ENCODE measurements around the gene LMF2.

The LMF2 gene

DNA sequence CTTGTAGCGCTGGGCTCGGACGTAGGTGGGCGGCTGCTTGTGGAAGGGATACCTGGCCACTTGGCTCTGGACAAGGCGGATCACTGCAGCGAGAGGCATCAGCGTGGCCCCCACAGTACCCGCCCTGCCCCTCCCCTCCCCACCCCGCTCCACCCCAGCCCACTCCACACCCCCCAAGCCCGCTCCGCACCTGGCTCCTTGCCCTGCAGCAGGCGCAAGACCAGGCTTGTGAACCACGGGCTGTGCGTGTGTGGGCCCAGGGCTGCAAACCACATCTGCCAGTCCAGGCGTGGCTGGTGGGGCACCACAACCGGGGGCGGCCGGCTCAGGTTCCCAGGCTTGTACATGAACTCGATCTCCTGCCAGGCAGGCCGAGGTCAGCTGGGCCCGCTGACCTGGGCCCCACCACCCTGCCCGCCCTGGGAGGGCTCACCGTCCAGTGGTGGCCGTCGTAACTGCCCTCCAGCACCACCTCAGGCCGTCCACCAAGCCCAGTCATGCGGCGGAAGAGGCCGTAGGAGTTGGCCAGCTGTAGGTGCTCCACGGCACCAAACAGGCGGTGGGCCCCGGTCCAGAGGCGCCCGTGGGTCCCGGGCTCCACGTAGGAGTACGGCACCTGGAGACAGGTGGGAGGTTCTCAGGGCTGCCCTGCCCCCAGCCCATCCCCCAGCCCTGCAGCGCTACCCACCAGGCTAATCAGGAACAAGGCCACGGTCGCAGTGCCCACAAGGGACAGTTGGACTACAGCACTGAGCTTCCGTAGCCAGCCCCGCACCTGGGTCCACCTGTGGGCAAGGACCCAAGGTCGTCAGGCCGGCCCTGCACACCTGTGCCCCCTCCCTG lies 2.9 kb downstream of the LMF2 start:
- no peak for DNase-seq (ENCODE audit: low spot score)
- no peak for FAIRE-seq

DNA sequence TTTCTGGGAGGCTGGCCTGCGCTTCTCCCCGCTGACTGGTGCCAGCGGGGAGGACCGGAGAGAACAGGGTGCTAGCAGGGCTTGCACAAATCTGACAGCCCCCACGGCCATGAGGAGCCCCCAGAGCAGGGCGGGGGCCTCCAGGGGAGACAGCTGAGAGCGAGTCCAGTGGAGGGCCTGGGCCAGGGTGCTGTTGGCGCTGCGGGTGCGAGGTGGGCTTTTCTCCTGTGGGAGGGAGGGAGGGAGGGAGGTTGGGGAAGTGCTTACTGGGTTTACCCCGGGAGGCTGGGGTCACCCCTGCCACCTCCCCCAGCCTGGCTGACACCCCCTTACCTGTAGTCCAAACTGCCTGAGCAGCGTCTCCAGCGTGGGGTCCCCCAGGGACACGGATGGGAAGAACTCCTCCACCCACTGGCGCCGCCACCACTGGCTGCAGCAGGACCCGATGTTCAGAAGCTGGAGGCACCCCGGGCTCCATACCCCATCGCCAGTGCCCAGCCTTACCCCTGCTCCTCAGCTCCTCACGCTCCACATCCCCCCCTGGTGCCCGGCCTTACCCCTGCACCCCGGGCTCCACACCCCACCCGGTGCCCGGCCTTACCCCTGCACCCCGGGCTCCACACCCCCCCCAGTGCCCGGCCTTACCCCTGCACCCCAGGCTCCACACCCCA lies 3.9 kb downstream of the LMF2 start:
- DNase-seq (ENCODE audit: low spot score) (no peak), FAIRE-seq (no peak)

DNA sequence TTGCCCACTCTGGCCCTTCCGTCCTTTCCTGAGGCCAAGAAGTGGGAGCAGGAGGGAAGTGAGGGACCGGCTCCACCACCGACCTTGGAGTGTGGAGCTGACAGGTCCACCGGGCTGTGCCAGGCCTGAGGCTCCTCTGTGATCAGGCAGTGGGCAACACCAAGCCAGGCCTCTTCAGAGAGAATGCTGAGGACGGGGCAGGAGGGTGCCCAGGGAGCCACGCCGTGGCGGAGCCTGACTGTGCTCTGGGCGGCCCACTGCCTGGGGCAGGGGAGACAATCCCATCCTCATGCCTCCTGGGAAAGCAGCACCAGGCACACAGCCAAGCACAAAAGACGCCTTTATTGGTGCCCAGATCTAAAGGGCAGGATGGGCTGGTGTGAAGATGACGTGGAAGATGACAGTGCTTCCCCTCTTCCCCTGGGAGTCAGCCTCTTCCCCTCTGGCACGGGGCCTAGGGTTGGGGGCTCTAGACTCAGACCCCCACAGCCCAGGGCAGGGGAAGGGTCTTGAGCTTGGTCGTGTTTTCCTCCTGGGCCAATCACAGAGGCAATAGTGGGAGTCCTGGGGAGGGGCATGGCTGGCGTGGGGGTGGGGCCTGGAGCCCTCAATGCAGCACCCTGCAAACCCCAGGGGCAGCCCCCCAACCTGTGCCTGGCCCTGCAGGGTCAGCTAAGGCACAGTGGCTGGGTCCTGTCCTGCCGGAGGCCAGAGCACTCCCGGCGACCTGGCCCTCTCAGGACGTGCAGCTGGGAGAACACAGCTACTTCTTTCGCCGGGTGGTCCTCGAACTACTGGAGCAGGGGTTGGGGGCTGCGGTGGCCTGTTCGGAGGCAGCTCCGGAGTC lies 4.7 kb downstream of the LMF2 start:
- no peak for DNase-seq (ENCODE audit: low spot score)
- FAIRE-seq: no peak

DNA sequence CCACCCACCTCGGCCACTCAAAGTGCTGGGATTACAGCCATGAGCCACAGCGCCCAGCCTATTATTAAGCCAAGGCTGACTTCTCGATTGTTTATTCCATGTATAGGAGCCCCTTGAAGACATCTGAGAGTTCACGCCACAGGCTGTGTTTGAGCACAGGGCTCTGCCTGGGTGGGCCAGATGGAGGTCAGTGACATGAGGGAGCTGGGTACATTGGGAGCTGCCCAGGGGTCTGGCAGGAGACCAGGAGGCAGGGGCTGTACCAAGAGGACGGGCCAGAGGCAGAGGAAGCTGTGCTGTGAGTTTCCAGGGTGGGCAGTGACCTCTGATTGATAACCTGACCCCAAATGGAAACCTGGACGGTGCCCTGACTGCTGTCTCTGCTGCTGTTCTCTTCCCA lies 5.4 kb downstream of the LMF2 start:
- FAIRE-seq (no peak), DNase-seq (ENCODE audit: low spot score) (no peak)

DNA sequence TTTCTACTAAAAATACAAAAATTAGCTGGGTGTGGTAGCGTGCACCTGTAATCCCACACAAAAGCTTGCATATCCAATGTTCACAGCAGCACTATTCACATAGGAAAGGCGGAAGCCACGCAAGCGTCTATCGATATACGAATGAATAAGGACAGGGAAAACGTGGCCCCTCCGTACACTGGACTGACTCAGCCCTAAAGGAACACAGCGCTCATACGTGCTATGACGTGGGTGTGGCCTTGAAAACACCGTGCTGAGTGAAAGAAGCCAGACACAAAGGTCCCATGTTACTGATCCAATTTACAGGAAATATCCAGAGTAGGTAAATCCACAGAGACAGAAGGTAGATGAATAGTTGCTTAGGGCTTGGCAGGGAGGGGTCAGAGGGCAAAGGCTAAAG lies 7.0 kb downstream of the LMF2 start:
- FAIRE-seq (no peak), DNase-seq (ENCODE audit: low spot score) (no peak)

DNA sequence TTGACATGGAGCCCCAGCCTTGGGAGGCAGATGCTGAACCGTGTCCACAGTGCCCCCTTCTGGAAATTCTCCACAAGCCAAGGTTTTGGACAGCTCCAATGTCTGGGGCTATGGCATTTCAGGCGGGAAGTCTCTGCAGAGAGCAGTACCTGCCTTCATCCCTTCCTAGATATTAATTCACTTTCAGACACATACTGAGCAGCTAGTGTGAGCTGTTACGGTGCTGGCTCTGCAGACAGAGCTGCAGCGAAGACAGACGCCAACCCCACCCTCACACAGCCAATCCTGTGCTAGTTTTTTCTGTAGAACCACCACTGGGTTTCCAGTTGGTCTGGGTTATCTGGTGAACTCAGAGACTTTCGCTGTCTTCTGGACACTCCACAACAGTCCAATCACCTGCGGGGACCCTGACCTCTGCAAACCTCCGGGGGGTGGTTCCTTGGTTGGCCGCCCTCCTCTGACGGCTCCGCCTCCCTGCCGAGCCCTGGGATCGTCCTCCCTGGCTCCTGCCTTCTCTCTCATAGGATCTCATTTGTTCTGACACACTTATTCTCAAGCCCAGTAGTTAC lies 9.1 kb downstream of the LMF2 start:
- FAIRE-seq (no peak), DNase-seq (ENCODE audit: low spot score) (peak; percentile 58)

DNA sequence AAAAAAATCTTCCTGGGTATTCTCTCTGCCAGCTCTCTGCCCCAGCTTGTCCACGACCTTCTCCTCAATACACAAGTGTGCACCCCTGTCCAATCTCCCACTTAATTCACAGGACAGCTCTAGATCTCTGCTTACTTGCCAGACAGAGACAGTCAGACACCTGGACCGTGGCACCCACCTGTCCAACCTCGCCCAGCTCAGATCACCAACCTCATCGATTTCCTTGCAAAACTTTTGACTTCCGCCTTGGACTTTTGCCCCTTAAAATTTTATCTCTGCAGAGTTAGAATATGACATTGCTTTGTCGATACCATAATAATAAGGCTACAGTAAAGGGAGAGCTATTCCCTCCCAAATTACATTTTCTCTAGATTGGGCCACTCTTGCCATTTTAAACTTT lies 10.4 kb downstream of the LMF2 start:
- FAIRE-seq: no peak
- DNase-seq (ENCODE audit: low spot score): no peak

DNA sequence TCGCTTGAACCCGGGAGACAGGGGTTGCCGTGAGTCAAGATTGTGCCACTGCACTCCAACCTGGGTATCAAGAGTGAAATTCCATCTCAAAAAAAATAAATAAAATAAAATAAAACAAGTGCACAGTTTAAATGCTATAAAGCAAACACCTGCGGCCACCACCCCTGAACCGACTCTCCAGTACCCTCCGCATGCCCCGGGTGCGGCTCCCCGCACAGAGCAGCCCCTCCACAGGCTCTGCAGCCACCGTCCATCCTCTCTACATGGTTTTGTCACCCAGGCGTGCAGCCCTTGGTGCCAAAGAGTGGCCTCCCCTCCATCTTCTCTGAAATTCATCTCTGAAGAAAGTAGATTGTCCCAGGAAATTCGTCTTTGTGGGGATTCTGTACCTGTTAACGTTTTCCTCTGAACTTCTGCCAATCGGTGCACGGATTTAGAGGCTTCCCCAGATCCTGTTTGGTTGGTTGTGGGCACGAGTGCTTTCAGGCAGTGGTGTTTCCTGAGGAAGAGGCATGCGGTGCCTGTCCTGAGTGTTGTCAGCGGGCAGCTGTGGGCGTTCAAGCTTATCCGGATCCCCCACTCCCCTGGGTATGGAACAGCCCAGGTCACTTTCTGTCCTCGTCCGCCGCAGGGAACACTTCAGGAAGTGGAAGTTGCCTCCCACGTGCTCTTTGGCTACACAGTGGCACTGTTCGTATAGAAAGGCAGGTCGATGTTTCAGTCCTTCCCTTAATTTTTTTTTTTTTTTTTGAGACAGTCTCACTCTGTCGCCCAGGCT lies 16.8 kb downstream of the LMF2 start:
- no peak for FAIRE-seq
- no peak for DNase-seq (ENCODE audit: low spot score)

DNA sequence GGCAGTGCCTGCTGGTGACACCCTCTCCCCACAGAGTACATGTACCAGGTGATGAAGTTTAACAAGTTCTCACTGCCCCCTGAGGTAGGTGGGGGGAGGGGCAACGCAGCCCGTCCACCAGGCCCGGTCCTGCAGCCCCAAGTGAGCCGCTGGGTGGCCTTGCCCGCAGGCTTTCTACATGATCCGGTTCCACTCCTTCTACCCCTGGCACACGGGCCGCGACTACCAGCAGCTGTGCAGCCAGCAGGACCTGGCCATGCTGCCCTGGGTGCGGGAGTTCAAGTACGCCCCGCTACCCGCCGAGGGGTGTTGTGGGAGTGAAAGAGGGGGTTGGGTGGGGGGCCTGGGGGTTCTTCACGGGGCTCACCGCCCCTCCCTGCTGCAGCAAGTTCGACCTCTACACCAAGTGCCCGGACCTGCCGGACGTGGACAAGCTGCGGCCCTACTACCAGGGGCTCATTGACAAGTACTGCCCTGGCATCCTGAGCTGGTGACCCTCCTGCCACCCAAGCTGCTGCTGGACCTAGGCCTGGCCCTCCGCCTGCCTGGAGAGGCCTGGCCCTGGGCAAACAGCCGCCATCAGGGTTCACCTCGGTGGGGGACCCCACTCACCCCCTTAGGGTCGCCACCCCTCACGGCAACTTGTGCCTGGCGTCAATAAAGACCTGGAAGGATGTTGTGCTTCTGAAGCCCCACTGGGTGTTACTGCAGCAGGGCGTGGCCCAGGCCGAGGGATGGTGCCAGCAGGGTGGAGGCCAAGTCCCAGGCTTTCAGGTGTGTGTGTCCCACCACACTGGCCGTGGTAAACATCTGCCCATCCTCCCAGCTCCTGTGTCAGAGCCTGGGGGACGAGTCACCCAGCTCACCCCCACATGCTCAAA lies 17.9 kb downstream of the LMF2 start:
- FAIRE-seq (no peak), DNase-seq (ENCODE audit: low spot score) (no peak)

DNA sequence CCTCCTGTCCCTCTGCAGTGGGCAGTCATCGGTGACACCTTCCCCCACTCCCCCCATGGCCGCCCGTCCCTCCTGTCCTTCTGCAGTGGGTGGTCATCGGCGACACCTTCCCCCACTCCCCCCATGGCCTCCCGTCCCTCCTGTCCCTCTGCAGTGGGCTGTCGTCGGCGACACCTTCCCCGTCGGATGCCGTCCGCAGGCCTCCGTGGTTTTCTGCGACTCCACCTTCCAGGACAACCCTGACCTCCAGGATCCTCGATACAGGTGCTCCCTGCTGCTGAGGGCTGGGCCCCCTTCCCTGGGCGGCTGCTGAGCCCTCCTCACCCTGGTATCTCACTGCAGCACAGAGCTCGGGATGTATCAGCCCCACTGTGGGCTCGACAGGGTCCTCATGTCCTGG lies 18.6 kb downstream of the LMF2 start:
- DNase-seq (ENCODE audit: low spot score) (no peak), FAIRE-seq (no peak)

DNA sequence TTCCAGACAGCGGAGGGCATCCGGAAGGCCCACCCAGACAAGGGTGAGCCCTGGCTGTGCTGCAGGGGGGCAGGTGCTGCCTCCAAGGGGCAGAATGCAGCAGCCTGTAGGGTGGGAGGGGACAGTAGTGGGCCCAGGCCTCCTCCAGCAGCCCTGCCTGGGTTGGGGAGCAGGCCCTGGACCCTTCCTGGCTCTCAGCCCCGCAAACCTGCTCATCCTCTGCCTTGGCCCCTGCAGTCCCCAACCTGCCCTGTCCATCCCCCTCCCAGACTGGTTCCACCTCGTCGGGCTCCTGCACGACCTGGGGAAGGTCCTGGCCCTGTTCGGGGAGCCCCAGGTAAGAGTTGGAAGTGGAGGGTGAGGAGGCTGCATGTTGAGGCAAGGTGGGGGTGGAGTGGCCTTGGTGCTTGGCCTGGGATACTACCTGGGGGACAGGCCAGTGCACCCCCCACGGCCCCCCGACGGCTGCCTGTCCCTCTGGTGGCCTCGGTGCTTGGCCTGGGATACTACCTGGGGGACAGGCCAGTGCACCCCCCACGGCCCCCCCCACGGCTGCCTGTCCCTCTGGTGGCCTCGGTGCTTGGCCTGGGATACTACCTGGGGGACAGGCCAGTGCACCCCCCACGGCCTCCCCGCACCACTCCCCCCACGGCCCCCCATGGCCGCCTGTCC lies 19.4 kb downstream of the LMF2 start:
- DNase-seq (ENCODE audit: low spot score) (no peak), FAIRE-seq (no peak)

DNA sequence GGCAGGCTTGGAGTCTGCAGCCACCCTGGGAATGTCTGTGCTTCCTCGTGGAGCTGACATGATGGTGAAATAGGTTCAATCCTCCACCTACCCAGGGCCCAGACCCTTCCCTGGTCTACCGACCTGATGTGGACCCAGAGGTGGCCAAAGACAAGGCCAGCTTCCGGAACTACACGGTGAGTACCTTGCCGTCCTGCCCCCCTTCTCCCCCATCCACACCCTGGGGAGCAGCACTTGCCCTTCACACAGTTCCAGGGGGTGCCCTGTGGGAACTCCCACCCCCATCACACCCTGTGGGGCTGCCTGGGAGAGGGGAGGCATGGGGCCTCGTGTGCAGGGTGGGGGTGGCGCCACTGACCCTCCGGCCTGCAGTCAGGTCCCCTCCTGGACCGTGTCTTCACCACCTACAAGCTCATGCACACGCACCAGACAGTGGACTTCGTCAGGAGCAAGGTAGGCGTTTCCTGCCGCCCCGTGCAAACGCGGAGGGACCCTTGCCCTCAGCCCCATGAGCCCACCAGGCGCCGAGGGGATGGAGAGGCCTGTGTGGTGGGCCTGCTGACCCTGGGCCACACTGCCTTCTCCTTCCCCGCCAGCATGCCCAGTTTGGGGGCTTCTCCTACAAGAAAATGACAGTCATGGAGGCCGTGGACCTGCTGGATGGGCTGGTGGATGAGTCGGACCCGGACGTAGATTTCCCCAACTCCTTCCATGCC lies 20.1 kb downstream of the LMF2 start:
- no peak for FAIRE-seq
- no peak for DNase-seq (ENCODE audit: low spot score)

DNA sequence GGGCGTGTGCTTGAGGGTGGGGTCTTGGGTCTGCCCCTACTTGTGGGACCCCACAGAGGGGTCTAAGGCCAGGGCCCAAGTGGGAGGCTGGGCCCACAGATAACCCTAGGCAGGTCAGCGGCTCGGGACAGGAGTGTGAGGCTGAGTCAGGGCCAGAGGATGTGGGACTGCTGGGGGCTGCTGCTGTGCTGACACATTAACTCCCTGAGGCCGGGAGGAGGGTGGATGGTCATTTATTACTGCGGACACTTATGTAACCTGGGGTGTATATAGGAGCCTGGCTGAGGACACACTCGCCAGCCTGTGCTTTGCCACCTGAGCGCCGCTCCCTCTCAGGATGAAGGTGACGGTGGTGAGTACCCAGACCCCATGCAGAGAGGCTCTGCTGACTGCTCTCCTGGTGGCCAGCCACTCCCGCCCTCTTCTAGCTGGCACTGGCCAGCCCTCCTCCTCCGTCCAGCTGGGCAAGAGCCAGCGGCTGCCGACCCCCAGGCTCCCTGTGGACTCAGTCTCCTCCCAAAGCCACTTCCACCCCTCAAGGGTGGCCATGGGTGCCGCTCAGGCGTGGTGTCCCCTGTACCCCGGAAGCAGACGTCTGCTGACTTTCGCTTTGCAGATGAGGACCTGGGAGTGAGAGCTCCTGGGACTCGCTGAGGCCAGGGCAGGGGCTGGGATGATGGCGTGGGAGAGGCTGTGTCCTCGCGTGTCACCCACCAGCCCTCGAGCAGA lies 20.8 kb downstream of the LMF2 start, which contains the start of gene MIOX:
Gene MIOX, plus strand, starts transcription at position 299 of the 729 bp plus-strand sequence. Its CDS starts 39 bp downstream, at position 338.
- FAIRE-seq: peak; percentile 75
- DNase-seq (ENCODE audit: low spot score): peak; percentile 81

DNA sequence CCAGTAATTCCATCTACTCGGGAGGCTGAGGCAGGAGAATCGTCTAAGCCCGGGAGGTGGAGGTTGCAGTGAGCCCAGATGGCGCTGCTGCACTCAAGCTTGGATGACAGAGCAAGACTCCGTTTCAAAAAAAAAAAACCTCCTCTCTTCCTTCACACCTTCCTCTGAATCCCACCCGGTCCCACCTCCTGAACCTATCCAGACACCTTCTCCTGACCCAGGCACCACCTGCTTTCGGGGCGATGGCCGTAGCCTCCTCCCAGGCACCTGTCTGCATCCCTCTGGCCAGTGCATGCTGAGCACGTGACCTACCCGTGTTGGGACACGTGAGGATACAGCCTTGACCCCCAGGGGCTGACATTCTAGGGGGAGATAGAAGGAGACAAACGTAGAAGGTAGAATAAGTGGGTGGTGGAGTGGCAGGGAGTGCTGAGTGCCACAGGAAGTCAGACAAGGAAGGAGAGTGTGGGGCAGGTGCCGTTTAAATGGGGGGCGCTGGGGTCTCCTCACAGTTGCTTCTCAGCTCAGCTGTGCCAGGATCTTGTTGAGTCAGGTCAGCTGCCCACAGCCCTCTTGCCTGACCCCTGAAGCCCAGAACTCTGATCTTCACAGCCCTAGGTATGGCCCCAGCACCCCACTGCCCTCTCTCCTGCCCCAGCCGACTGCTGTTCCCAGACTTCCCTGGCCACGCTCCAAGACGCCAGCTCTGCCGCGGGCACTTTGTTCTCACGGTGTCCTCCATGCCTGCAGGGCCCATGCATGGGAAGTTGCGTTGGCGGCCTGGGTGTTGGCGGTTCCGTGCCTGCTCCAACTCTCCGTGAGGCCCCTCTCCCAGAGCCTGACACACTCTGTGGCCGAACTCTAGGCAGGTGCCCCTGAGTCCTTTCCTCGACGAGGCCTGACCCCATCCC lies 22.0 kb downstream of the LMF2 start:
- no peak for DNase-seq (ENCODE audit: low spot score)
- FAIRE-seq: no peak

DNA sequence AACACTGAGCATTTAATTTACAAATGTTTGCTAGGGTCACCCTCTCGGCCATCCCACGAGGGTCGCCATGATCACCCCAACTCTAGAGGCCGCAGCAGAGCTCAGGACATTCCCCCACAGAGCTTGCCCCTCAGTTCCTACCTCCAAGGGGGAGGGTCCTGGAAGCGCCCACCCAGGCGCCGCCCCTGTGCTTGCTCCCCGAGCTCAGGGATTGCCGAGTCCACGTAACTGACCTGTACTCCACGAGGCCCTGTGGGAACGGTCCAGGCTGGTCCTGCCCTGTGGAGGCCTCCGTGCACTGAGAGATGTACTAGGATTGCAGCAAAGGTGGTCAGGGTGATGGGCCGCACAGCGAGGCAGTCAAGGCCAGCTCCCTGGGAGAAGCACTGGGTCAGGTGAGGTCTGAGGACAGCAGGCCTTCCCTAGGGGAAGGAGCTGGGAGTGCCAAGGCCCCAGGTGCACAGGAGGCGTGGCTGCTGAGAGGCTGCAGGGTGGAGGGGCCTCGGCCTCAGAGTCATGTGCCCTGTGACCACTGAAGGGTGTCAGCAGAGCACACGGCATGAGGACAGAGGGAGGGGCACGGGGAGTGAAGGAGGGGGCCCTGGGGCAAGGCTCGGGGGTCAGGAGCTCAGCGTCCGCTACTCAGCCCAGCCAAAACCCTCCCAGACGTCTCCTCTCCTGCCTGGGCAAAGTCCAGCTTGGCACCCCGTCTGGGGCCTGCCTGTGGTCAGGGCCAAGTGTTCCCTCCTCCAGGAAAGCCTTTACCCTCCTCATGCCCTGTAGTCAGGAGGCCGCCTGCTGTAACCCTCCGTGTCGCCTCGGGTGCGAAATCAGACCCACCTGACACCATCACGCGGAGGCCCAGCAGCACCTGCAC lies 23.3 kb downstream of the LMF2 start:
- no peak for FAIRE-seq

DNA sequence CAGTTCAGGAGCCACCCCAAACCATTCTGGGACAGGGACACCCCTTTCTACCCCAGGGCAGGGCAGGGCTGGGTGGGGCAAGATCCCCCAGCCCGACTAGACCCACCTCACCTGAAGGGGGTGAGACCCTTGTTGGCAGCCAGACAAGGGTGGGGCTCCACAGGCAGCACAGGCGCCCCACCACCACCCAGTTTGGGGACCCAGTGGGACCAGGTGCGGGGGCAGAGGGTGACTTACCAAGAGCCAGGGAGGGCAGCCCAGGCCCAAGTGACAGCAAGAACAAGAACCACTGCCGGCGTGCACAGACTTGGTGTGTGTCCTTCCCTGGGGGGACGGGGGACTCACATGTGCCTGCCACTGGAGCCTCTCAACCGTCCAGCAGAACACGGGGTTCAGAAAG lies 23.9 kb downstream of the LMF2 start:
- no peak for FAIRE-seq
- no peak for DNase-seq (ENCODE audit: low spot score)

More for the DNA sequence above, 23.3 kb downstream of the LMF2 start:
- no peak for DNase-seq (ENCODE audit: low spot score)
